NOMO-1 treated with dmso at 0.1 percent for 144 hours (cell line): Measurements from ENCODE around the gene BHLHE23.

Source experiments
- DNase-seq: peaks from one replicate; lab custom pipeline; 2025; ENCODE audit not compliant: unreplicated experiment; lab: John Stamatoyannopoulos, UW

The BHLHE23 gene

GRCh38 chr20:63009988-63010769, 3.4 kb upstream of the BHLHE23 start:
- no peak for DNase-seq

DNA sequence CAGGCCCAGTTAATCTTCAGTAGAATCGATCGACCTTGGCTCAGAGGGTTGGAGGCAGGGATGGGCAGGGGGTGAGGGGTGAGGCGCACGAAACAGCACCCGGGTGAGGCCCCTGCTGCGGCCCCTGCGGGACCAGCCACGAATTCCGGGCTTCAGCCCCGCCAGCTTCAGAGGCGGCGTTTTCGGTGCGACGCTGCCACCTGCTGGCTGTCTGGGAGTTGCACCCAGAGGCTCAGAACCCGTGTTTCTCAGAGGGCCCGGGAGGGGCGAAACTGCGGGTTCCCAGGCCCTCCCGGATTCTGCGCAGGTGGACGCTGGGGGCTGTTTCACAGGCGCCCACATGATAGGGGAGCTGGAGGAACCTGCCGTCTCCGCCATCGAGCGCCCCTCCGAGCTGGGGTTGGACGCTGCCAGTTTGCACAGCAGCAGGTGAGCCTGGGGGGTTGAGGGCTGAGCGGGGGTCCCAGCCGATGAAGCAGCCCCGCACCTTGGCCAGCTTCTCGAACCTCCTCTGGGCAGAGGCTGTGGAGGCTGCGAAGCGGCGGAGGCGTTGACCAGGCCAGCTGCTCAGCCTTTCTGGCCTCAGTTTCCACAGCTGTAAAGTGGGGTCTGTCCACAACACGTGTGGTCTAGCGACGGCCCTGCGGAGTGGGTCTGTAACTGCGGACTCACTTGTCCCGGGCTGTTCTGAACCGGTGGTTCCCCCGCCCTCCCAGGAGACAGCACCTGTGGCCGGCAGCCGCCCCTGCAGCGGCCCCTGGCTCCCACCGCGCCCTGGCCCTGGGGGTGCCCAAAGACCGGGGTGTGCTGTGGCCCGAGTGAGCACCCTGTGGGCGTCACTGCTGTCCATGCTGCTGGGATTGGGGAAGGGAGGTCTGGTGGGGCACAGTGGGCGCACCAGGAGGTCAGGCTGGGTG, 2.5 kb upstream of the BHLHE23 start:
- DNase-seq, result peak; percentile 47

DNA sequence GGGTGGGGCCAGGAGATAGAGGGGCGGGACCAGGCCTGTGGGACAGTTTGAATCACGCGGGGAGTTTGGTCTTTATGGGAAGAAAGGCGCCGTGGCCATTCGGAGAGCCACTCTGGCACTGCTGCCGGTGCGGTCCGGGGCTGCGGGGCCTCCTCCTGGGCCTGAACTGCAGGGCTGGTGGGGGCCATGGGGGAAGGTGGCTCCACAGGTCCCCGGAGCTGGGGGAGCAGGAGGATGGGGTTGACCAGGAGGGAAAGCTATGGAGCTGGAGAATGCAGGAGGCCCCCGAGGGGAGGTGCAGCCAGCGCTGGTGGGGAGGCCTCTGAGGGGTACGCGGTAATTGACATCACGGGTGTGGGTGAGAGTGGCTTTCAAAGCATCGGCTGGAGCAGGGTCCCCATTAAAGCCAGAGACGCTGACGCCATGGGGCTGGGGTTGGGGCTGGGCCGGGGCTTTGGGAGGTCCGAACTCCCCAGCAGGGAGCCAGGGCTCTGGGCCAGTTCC, 1.8 kb upstream of the BHLHE23 start:
- no peak for DNase-seq

DNA sequence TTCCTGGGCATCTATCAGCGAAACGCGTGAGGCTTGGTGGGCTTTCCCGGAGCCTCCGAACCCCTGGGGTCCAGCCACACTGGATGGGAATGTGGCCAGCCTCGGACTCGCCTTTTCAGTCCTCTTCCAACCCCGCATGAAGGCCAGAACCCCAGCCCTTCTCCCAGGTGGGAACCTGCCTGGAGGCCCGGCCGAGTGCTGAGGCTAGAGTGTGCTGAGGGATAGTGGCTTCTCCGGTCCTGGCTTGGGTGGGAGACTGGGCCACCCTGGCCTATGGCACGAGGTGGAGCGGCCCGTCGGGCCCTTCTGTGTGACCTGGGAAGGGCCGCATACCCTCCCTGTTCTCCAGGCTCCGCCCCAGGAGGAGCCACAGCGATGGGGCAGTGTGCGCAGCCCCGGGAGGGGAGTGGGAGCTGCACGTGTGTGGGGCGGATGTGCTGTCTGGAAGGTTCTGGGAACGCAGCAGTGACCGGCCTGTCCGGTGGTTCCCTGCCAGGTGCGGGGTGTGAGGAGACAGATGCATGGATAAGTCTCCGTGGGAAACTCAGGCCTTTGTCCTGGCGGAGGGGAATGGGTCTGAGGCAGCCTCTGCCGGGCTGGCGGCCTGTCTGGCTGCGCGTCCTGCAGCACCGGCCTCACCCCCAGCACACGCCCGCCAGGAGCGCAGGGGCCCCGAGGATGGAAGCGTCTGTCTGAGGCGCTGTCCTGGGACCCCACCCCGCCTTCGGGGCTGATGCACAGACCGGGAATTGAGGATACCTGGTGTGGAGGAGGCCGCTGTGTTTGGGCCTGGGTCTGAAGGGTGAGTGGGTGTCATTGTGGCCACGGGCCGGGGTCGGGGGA, 1.1 kb upstream of the BHLHE23 start:
- DNase-seq, result no peak

DNA sequence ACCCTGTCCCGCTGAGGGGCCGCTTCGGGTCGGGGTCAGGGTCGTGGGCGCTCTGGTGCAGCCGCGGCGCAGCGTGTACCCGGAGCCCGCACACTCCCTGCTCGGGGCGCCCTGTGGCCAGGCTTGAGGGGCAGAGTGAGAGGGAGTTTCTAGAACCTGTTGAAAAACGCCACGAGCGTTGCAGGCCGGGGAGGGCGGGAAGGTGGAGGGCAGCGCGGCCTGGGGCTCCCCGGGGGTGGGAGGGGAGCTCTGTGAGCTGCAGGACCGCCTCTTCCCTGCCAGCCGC, 539 bp upstream of the BHLHE23 start:
- DNase-seq, result no peak

- DNase-seq, result no peak
These were observed 763 bp downstream of the BHLHE23 start for GRCh38 chr20:63005862-63006539.

DNA sequence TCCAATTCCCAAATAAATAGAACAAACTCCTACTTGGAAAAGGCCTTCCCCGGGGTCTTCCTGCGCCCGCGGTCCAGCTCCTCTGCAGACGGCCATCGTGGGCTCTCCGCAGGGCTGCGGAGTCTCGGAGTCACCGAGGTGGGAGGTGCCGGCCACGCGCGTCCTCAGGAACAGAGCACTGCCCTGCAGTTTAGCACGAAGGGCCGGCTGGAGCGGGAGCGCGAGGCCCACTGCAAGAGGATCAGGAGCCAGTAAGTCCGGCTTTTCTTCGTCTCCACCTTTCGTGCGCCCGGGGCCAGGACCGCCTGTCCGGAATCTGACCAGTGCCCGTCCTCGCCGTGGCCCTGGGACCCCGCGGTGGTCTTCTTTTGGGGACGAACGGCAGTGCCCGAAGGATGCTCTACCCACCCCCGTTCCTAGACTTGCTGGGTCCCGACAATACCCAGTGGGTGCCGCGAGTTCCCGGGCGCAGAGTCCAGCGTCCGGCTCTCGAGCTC, 1.4 kb downstream of the BHLHE23 start:
- DNase-seq, result no peak

DNA sequence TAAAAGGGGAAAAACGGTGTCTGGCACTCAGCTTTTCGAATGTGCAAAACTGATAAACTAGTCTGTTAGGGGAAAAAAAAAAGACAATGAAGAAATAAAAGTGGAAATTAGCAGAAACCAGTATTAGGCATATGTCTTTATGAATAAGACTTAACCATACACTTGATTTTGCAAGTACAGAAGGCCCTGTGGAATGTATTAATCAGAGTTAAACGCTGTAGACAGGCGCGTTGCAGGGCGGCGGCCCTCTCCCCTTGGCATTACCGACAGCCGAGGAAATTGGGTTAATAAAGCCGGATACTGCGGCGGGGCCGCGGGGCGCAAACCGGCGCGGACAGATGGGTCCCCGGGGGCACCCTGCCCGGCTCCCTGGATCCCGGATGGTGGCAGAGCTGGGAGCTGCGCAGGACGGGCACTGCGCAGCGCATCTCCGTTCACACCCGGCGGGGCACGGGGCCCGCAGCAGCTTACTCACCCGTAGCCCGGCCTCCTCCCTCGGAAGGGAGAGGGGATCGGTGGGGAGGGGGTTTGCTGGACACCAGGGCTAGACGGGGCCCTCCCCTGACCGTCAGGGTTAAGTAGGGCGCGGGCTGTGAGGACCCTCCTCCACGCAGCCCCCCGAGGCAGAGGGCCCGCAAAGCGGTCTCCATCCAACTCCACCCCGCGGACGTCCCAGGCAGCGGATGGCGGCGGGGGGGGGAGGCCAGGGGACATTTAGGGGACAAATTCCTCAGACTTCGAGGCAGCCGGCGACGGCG, 2.0 kb downstream of the BHLHE23 start:
- DNase-seq, result no peak

DNA sequence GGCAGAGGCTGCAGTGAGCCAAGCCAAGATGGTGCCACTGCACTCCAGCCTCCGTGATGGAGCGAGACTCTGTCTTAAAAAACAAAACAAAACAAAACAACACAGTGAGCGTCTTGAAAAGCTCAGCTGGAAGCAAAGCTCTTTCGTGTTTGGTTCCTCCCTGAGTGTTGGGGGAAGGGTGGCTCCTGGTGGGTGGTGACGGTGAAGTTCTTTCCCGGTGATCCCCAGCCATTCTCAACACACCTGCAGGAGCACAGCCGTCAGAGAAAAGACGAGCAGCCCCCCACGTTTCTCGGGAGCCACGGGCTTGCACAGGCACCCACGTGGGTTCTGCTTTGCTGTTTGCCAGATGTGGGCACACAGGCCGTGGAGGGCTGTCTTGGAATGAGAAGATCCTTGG, 3.2 kb downstream of the BHLHE23 start:
- no peak for DNase-seq

GRCh38 chr20:63002511-63002910, 4.3 kb downstream of the BHLHE23 start:
- DNase-seq, result no peak

DNA sequence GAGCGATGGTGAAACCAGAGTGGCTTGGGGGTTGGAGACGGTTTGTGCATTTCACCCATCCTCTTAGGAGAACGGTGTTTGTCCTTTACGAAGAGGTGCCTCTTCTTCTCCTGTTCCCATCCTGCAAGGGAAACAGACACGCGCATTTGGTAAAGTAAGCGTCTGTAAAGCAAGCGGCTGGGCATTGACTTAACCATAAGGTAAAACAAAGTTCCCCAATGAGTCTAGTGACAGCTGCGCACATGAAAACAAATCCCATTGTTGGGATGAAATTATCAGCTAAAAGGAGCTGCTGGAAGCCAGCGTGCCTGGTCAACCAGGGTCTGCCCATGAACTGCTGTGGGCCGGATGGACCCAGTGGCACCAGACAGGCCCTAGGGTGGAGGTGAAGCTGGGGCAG, 5.8 kb downstream of the BHLHE23 start:
- DNase-seq, result no peak

- DNase-seq, result no peak
These were observed 6.7 kb downstream of the BHLHE23 start for GRCh38 chr20:63000036-63000435.

DNA sequence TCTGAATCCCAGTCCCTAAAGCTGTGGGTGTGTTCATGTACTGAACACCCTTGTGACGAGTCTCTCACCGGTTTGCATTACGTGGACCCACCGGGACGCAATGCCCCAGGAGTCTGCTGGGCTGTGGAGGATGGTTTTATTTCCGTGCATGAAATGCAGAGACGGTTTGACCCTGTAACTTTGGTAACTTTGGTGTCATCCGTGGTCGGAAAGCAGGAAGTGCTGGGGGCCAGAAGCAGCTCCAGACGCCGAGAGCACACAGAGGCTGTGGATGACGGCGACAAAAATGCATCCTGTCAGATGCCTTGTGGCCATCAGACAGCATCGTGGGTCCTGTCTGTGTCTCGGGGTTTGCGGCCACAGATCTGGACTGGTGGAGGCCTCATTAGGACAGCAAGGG, 7.2 kb downstream of the BHLHE23 start:
- DNase-seq, result no peak

DNA sequence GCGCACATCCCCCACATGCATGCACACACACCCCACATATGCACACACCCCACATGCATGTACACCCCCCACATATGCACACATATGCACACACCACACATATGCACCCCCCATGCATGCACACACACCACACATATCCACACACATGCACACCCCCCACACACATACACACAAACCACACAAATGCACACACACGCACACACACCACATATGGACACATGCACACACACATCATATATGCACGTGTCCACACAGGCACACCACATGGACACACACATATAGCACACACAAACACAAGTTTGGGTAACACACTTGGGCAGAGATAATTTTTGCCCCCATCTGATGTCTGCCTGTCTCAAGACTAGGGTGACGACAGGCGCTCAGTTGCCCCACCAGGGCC, 8.3 kb downstream of the BHLHE23 start:
- no peak for DNase-seq

GRCh38 chr20:62997417-62998035, 9.2 kb downstream of the BHLHE23 start:
- DNase-seq, result no peak

DNA sequence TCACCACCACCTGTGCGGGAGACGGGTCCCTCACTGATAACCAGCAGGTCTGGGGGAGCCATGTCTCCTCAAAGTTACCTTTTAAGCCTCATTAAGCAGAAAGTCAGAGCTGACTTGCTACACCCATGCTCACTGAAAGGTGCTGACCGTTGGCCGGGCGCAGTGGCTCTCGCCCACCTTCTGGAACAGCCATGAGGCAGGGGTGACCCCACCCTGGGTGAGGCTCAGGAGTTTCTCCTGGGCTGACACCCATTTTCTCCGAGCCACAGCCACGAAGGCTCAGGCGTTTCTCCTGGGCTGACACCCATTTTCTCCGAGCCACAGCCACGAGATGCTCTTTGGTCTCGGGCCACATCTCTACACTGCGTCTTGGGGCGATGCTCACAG, 10.2 kb downstream of the BHLHE23 start:
- DNase-seq, result no peak

DNA sequence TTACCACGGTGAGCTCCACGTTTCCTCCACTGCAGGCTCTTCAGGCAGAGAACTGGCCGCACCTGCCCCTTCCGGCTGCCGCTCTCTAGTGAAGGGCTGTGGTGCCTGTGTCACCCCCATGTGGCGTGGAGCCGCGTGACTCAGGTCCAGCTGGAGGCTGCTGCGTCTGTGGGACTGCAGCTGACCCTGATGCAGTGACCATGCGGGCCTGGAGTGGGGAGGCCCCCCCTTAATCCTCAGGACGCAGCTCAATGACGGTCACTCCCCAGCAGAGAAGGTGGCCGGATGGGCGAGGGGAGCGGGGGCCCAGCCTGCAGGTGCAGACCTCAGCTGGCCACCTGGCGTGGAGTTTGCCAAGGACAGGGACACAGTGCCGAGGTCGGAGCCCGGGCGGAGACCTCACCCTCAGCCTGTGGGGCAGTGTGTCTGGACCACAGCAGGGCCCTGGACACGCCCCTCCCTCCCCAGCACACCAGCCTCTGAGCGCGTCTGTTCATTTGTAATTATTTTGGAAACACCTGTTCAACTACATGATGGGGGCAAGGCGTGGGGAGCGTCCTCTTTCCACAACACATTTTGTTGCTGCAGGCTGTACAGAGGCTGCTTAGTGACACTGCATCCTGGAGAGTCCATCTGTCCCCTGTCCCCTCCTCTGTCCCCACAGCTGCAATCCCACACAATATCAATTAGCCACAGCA, 10.7 kb downstream of the BHLHE23 start:
- DNase-seq, result no peak

GRCh38 chr20:62995481-62995880, 11.3 kb downstream of the BHLHE23 start:
- no peak for DNase-seq

DNA sequence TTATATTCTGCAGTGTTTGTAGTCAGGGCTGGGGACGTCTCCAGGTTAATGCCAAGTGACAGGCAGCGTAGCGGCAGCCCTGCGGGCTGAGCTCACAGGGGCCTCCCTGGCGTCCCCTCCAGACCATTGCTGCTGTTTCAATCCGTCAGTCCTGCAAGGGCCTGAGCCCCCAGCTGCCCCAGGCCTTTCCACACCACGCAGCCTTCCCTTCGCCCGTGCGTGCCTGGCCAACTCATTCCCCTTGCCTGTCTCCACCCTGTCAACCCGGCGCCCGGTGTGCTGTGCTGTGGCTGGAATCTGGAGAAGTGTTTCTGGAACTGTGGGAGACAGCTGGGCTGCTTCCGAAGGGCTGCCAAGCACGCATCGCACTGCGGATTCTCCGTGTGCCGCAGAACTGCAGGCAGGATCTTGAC, 11.9 kb downstream of the BHLHE23 start:
- DNase-seq, result no peak
